Spleen (tissue), 11 donors: Measurements from ENCODE around the gene ARHGEF10L. TPM values are rescaled to one million over a fixed set of nuclear protein-coding genes. Genes with fewer than 3 reads are reported as not detected.

ENCODE experiments used
- DNase-seq: peaks from one replicate; pipeline ENCODE4 v3.0.0-alpha.2; 2020
- H3K27ac ChIP-seq, 8 donors: fragments of 200-600 bp; sonication (generic) in 7 of 8; 1 replicate in 4 of 8; 2 replicates in 4 of 8; pipeline versions ENCODE4 v1.5.0 to v1.8.0; 2016 to 2021; ENCODE audit warnings: inconsistent platforms in 4 of 8, mild to moderate bottlenecking in 4 of 8, moderate library complexity in 1 of 8
- H3K27me3 ChIP-seq, 7 donors: fragments of 200-600 bp; sonication (generic) in 6 of 7; replicated peaks in 1 of 7; 1 replicate in 4 of 7; 2 replicates in 3 of 7; pipeline versions ENCODE4 v1.5.0 to v1.8.0; 2016 to 2021; ENCODE audit warnings: inconsistent platforms in 3 of 7, mild to moderate bottlenecking in 1 of 7
- H3K36me3 ChIP-seq, 6 donors: fragments of 200-600 bp; sonication (generic) in 5 of 6; 1 replicate in 4 of 6; 2 replicates in 2 of 6; pipeline versions ENCODE4 v1.5.0 to v1.8.0; 2016 to 2021; ENCODE audit warnings: inconsistent platforms in 2 of 6
- H3K4me1 ChIP-seq, 6 donors: fragments of 200-600 bp; sonication (generic) in 5 of 6; 1 replicate in 3 of 6; 2 replicates in 3 of 6; pipeline versions ENCODE4 v1.5.0 to v1.8.0; 2016 to 2021; ENCODE audit warnings: inconsistent platforms in 3 of 6
- H3K4me3 ChIP-seq, 8 donors: fragments of 200-600 bp; sonication (generic) in 7 of 8; 1 replicate in 4 of 8; 2 replicates in 4 of 8; pipeline versions ENCODE4 v1.5.0 to v1.8.0; 2016 to 2021; ENCODE audit warnings: inconsistent platforms in 4 of 8, mild to moderate bottlenecking in 4 of 8, moderate library complexity in 2 of 8
- H3K9me3 ChIP-seq, 8 donors: fragments of 200-600 bp; sonication (generic) in 7 of 8; 1 replicate in 4 of 8; 2 replicates in 4 of 8; pipeline versions ENCODE4 v1.5.0 to v1.8.0; 2016 to 2021; ENCODE audit warnings: inconsistent platforms in 4 of 8
- POLR2A ChIP-seq, 3 donors: fragments of 450-650 bp; IDR thresholded peaks; one replicate each; pipeline ENCODE4 v1.5.1; 2017; ENCODE audit warnings: antibody characterized with exemption in 3 of 3, mild to moderate bottlenecking in 1 of 3
- POLR2AphosphoS5 ChIP-seq, 3 donors: sonication (generic); formaldehyde crosslinking; IDR thresholded peaks; one replicate each; pipeline ENCODE4 v1.5.1; 2017; ENCODE audit warnings: antibody characterized with exemption in 3 of 3
- WGBS, 5 donors: extraction: QIAGEN DNeasy Blood & Tissue Kit in 3 of 5; methylation state at CpG; one replicate each; pipeline versions ENCODE4 v1.1.5 to v1.1.7; 2013 to 2018; 5-methylcytosine and 5-hydroxymethylcytosine counted together
- intact Hi-C: fragments of 100-400 bp; cut with DNase I; formaldehyde crosslinking; loops from one replicate; pipeline ENCODE4 v1.15.0; 2023; ENCODE audit warnings: low total_unique reads
- polyA plus RNA-seq, 3 donors: library from polyadenylated mRNA; stranded (reverse); fragments of 200-250 nt; gene quantifications; one replicate each; pipeline ENCODE4 v1.2.1, GENCODE V29; 2013
- total RNA-seq, 7 donors: library from RNA; depleted of rRNA in 3 of 7; stranded (reverse); fragments of >200 nt in 3 of 7; fragmentation: NEBNext Ultra II Directional in 4 of 7; extraction: Animal tissue kit (Norgen Biotek cat#: 25700) in 4 of 7; gene quantifications; one replicate each; pipeline versions ENCODE4 v1.1.0 to v1.2.1, GENCODE V29; 2016 to 2021
- TF ChIP-seq, protein P1 (sequence below), 11 experiments: fragments of 200-600 bp in 7 of 11; fragments of 450-650 bp in 4 of 11; sonication (generic) in 4 of 11; IDR thresholded peaks in 8 of 11; conservative IDR thresholded peaks in 3 of 11; 1 replicate in 7 of 11; 2 replicates in 4 of 11; pipeline versions ENCODE4 v1.4.0 to v1.8.0; 2016 to 2021; ENCODE audit warnings: antibody characterized with exemption in 11 of 11, inconsistent platforms in 4 of 11, mild to moderate bottlenecking in 1 of 11
- donor health status: healthy with polysubstance abuse.
- donor health status: DM: no; HTN: no; CAD: no; lungs with moderate emphysema.
- donor health status: DM: no; HTN: no; CAD: no.
- donor health status: Bipolar disorder and iron deficiency.
- donor health status: healthy.
- donor health status: DM: no; HTN: no; CAD: no.
- donor health status: DM: yes; HTN: yes; CAD: no.

ARHGEF10L gene
- total and polyA plus RNA-seq, 10 donors = 10.0 to 40.9 (median 21.4) TPM

- DNase-seq = no peak
- Histone ChIP-seq H3K27me3 (no peaks in the 10 kb centered on the region), H3K9me3 (no peaks in the 10 kb centered on the region), H3K36me3 (no peaks in the 10 kb centered on the region), H3K27ac (peak overlapping the region in 3 of 8 donors; percentile 38 to 54 (median 53)), H3K4me3 (no peak overlapping the region), H3K4me1 (peaks cover 0 to 35% (median 14%) of the 10 kb centered on the region in 6 donors)
- TF ChIP-seq POLR2AphosphoS5 (IDR thresholded peaks at IDR 0.05) (no peak), POLR2A (IDR thresholded peaks at IDR 0.05) (no peak)
- TF ChIP-seq, protein P1, sequence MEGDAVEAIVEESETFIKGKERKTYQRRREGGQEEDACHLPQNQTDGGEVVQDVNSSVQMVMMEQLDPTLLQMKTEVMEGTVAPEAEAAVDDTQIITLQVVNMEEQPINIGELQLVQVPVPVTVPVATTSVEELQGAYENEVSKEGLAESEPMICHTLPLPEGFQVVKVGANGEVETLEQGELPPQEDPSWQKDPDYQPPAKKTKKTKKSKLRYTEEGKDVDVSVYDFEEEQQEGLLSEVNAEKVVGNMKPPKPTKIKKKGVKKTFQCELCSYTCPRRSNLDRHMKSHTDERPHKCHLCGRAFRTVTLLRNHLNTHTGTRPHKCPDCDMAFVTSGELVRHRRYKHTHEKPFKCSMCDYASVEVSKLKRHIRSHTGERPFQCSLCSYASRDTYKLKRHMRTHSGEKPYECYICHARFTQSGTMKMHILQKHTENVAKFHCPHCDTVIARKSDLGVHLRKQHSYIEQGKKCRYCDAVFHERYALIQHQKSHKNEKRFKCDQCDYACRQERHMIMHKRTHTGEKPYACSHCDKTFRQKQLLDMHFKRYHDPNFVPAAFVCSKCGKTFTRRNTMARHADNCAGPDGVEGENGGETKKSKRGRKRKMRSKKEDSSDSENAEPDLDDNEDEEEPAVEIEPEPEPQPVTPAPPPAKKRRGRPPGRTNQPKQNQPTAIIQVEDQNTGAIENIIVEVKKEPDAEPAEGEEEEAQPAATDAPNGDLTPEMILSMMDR (IDR thresholded peaks at IDR 0.05 in 8 of 11, conservative IDR thresholded peaks at IDR 0.05 in 3 of 11) = no peak
- intact Hi-C loops = no loop called here
- WGBS, 5 donors = 85 to 93% (median 90%) methylated on average over 4 to 5 of the region's 5 CpGs
Measured at GRCh38 chr1:17562375-17562774, 22.9 kb downstream of the ARHGEF10L start.

- no peak for DNase-seq
- Histone ChIP-seq H3K27me3 (no peaks in the 10 kb centered on the region), H3K4me3 (no peak overlapping the region), H3K27ac (no peak overlapping the region), H3K9me3 (no peaks in the 10 kb centered on the region), H3K4me1 (peaks cover 9 to 49% (median 25%) of the 10 kb centered on the region in 6 donors), H3K36me3 (no peaks in the 10 kb centered on the region)
- intact Hi-C loops = no loop called here
- WGBS, 5 donors = 83 to 95% (median 88%) methylated on average over 4 to 8 of the region's 8 CpGs
- no peak for TF ChIP-seq POLR2A (IDR thresholded peaks at IDR 0.05)
Measured at GRCh38 chr1:17563494-17564281, 24.2 kb downstream of the ARHGEF10L start.

DNA sequence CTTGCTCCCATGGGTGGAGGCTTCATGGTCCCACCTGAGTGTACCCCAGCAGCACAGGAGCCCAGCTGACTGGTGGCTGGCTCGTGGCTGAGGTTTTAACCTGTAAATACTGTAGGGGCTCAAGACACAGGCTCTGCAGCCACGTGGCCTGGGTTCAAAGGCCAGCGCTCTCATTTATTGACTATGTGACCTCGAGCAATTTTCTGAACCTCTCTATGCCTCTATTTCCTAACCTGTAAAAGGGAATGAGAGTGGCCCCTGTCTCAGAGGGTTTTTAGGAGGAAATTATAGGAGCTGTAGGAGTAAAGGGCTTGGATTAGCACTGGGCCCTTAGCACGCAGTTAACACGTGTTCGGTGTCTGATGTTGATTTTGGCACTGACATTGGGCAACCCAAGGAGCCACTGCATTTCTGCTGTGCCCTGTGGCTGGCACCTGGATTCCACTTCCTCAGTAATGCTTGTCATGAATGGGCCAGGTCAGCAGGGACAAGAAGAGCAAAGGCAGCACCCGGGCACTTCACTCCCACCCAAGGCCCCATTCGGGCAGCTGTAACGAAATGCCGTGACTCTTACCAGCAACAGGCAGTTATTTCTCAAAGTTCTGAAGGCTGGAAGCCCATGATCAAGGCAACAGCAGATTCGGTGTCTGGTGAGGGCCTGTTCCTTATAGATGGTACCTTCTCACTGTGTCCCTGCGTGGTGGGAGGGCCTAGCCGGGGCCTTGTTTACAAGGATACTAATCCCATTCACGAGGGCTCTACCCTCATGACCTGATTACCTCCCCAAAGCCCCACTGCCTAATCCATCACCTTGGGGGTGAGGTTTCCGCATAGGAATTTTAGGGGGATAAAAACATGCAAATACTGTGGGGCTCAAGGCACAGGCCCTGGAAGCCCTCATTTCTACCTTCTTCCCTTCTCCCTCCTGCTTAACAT is 25.2 kb downstream of the ARHGEF10L start:
- Histone ChIP-seq H3K36me3 (no peaks in the 10 kb centered on the region), H3K27ac (peak overlapping the region in 2 of 8 donors; percentile 77 to 82), H3K4me1 (peaks cover 16 to 59% (median 34%) of the 10 kb centered on the region in 6 donors), H3K4me3 (no peak overlapping the region), H3K9me3 (no peaks in the 10 kb centered on the region), H3K27me3 (no peaks in the 10 kb centered on the region)
- DNase-seq = no peak
- TF ChIP-seq, protein P1 (IDR thresholded peaks at IDR 0.05 in 8 of 11, conservative IDR thresholded peaks at IDR 0.05 in 3 of 11) = no peak
- no peak for TF ChIP-seq POLR2AphosphoS5 (IDR thresholded peaks at IDR 0.05)
- TF ChIP-seq POLR2A (IDR thresholded peaks at IDR 0.05) = no peak
- intact Hi-C loops = no loop called here
- 83 to 90% (median 86%) methylated on average over 16 of the region's 16 CpGs for WGBS, 5 donors

- no peaks in the 10 kb centered on the region for H3K27me3 ChIP-seq
- H3K9me3 ChIP-seq = no peaks in the 10 kb centered on the region
- no peak for DNase-seq
- no peak overlapping the region for H3K4me3 ChIP-seq
- H3K27ac ChIP-seq = peak overlapping the region in 3 of 8 donors; percentile 2 to 82 (median 77)
- TF ChIP-seq POLR2AphosphoS5 (IDR thresholded peaks at IDR 0.05) (no peak), POLR2A (IDR thresholded peaks at IDR 0.05) (no peak)
- TF ChIP-seq, protein P1 (IDR thresholded peaks at IDR 0.05 in 8 of 11, conservative IDR thresholded peaks at IDR 0.05 in 3 of 11) = no peak
- intact Hi-C loops = no loop called here
- WGBS, 5 donors = 55 to 65% (median 63%) methylated on average over 17 of the region's 17 CpGs
- H3K4me1 ChIP-seq = peaks cover 16 to 64% (median 37%) of the 10 kb centered on the region in 6 donors
- no peaks in the 10 kb centered on the region for H3K36me3 ChIP-seq
Measured at GRCh38 chr1:17565461-17566252, 26.2 kb downstream of the ARHGEF10L start.
